Raji (cell line): ENCODE data around the gene CCDC107.

Experiments used
- POLR2A ChIP-seq: IDR thresholded peaks from 2 replicates; pipeline ENCODE4 v1.6.1; 2011; ENCODE audit warnings: low read depth, low read length, control low read depth; ENCODE audit not compliant: insufficient read depth

The CCDC107 gene

GRCh38 chr9:35700031-35700430, 41.9 kb downstream of the CCDC107 start:
- TF ChIP-seq POLR2A = no peak

GRCh38 chr9:35700942-35701341, 42.9 kb downstream of the CCDC107 start:
- no peak for TF ChIP-seq POLR2A

- TF ChIP-seq POLR2A = no peak
These were observed 44.6 kb downstream of the CCDC107 start for GRCh38 chr9:35702696-35703095.

- no peak for TF ChIP-seq POLR2A
These were observed 46.0 kb downstream of the CCDC107 start for GRCh38 chr9:35703906-35704672.

- TF ChIP-seq POLR2A = no peak
These were observed 47.3 kb downstream of the CCDC107 start for GRCh38 chr9:35705372-35705771.

- no peak for TF ChIP-seq POLR2A
These were observed 47.8 kb downstream of the CCDC107 start for GRCh38 chr9:35705836-35706430.

GRCh38 chr9:35706951-35707350, 48.9 kb downstream of the CCDC107 start:
- TF ChIP-seq POLR2A = no peak

GRCh38 chr9:35708146-35708545, 50.1 kb downstream of the CCDC107 start:
- TF ChIP-seq POLR2A = no peak

GRCh38 chr9:35710818-35711500, 52.9 kb downstream of the CCDC107 start:
- no peak for TF ChIP-seq POLR2A
